Neural cell (in vitro differentiated cells): ENCODE measurements around the gene PLCH1. TPM values are rescaled to one million over a fixed set of nuclear protein-coding genes. Genes with fewer than 3 reads are reported as not detected.

Source experiments
- H2AFZ ChIP-seq: fragments of 200-600, 300-800 bp; sonication (generic), shearing (Covaris generic); 2 replicates; pipeline ENCODE4 v1.6.0; 2014; ENCODE audit warnings: low read depth, mild to moderate bottlenecking, antibody characterized with exemption, low read length, moderate library complexity
- H3F3A ChIP-seq: fragments of 200-600 bp; shearing (Covaris generic); 2 replicates; pipeline ENCODE4 v1.6.1; 2016; ENCODE audit warnings: mild to moderate bottlenecking, moderate library complexity, mixed read lengths, antibody characterized with exemption, low read length; ENCODE audit not compliant: insufficient read depth, poor library complexity, severe bottlenecking
- H3K27ac ChIP-seq: fragments of 200-600, 300-800 bp; sonication (generic), shearing (Covaris generic); 2 replicates; pipeline ENCODE4 v1.5.1; 2014; ENCODE audit warnings: mild to moderate bottlenecking, low read length, moderate library complexity
- H3K27me3 ChIP-seq: fragments of 300-800, 200-600 bp; sonication (generic), shearing (Covaris generic); 2 replicates; pipeline ENCODE4 v1.6.0; 2014; ENCODE audit warnings: mild to moderate bottlenecking, low read depth, low read length, moderate library complexity; ENCODE audit not compliant: insufficient read depth
- H3K36me3 ChIP-seq: fragments of 300-800, 200-600 bp; sonication (generic), shearing (Covaris generic); 2 replicates; pipeline ENCODE4 v1.5.1; 2014; ENCODE audit warnings: mild to moderate bottlenecking, antibody characterized with exemption, low read length, moderate library complexity; ENCODE audit not compliant: insufficient read depth
- H3K4me2 ChIP-seq: fragments of 300-800, 200-600 bp; sonication (generic), shearing (Covaris generic); 2 replicates; pipeline ENCODE4 v1.6.0; 2014; ENCODE audit warnings: mild to moderate bottlenecking, low read length
- H3K4me3 ChIP-seq: fragments of 300-800, 200-600 bp; sonication (generic), shearing (Covaris generic); 2 replicates; pipeline ENCODE4 v1.5.1; 2014; ENCODE audit warnings: mild to moderate bottlenecking, low read length, moderate library complexity
- H3K79me2 ChIP-seq: fragments of 200-600 bp; shearing (Covaris generic); replicated peaks from 2 replicates; pipeline ENCODE4 v1.6.0; 2014; ENCODE audit warnings: mild to moderate bottlenecking, low read length, moderate library complexity; ENCODE audit not compliant: insufficient read depth
- H3K9ac ChIP-seq: fragments of 300-800, 200-600 bp; sonication (generic), shearing (Covaris generic); 2 replicates; pipeline ENCODE4 v1.6.1; 2016; ENCODE audit warnings: mild to moderate bottlenecking, low read length, mixed read lengths
- H3K9me2 ChIP-seq: fragments of 200-600 bp; shearing (Covaris generic); 2 replicates; pipeline ENCODE4 v1.6.1; 2016; ENCODE audit warnings: mild to moderate bottlenecking, low read length, mixed read lengths; ENCODE audit not compliant: insufficient read depth
- H3K9me3 ChIP-seq: fragments of 200-600, 300-800 bp; sonication (generic), shearing (Covaris generic); 2 replicates; pipeline ENCODE4 v1.6.1; 2016; ENCODE audit warnings: mild to moderate bottlenecking, mixed run types, low read length, moderate library complexity, mixed read lengths
- H4K20me1 ChIP-seq: fragments of 200-600 bp; shearing (Covaris generic); 2 replicates; pipeline ENCODE4 v1.6.1; 2016; ENCODE audit warnings: mild to moderate bottlenecking, mixed run types; ENCODE audit not compliant: insufficient read depth
- EP300 ChIP-seq: fragments of 450-650 bp; conservative IDR thresholded peaks from 2 replicates; pipeline ENCODE4 v1.6.1; 2014; ENCODE audit warnings: antibody characterized with exemption, mild to moderate bottlenecking, moderate library complexity; ENCODE audit not compliant: poor library complexity, severe bottlenecking
- EZH2 ChIP-seq: fragments of 200-600, 300-800 bp; shearing (Covaris generic), sonication (generic); IDR thresholded peaks from 2 replicates; pipeline ENCODE4 v1.6.1; 2014; ENCODE audit warnings: antibody characterized with exemption, low read length, borderline replicate concordance, mild to moderate bottlenecking; ENCODE audit not compliant: insufficient read depth, poor library complexity, severe bottlenecking
- MXI1 ChIP-seq: fragments of 450-650 bp; conservative IDR thresholded peaks from 2 replicates; pipeline ENCODE4 v1.6.1; 2014; ENCODE audit warnings: antibody characterized with exemption, mild to moderate bottlenecking; ENCODE audit not compliant: poor library complexity, severe bottlenecking
- POLR2AphosphoS5 ChIP-seq: IDR thresholded peaks from 2 replicates; pipeline ENCODE4 v1.6.1; 2012
- RAD21 ChIP-seq: fragments of 450-650 bp; conservative IDR thresholded peaks from 2 replicates; pipeline ENCODE4 v1.6.1; 2014; ENCODE audit warnings: antibody characterized with exemption, mild to moderate bottlenecking, moderate library complexity
- SMC3 ChIP-seq: fragments of 450-650 bp; conservative IDR thresholded peaks from 2 replicates; pipeline ENCODE4 v1.6.1; 2014; ENCODE audit warnings: antibody characterized with exemption, mild to moderate bottlenecking, moderate library complexity; ENCODE audit not compliant: poor library complexity
- TAF1 ChIP-seq: IDR thresholded peaks from 2 replicates; pipeline ENCODE4 v1.6.1; 2012; ENCODE audit warnings: low read depth
- polyA plus RNA-seq: library from polyadenylated mRNA; depleted of rRNA; stranded (reverse); fragments of >200 nt; gene quantifications from 2 replicates; pipeline ENCODE4 v1.2.3, GENCODE V29; 2014
- TF ChIP-seq, protein P1 (sequence below): IDR thresholded peaks from 2 replicates; pipeline ENCODE4 v1.6.1; 2012; ENCODE audit warnings: borderline replicate concordance
- TF ChIP-seq, protein P2 (sequence below): fragments of 450-650 bp; IDR thresholded peaks from 2 replicates; pipeline ENCODE4 v1.5.1; 2014; ENCODE audit warnings: antibody characterized with exemption, mild to moderate bottlenecking, moderate library complexity; ENCODE audit not compliant: poor library complexity, severe bottlenecking

Gene PLCH1
- polyA plus RNA-seq, 1 donor from 2014 or later: 13.5 TPM

DNA sequence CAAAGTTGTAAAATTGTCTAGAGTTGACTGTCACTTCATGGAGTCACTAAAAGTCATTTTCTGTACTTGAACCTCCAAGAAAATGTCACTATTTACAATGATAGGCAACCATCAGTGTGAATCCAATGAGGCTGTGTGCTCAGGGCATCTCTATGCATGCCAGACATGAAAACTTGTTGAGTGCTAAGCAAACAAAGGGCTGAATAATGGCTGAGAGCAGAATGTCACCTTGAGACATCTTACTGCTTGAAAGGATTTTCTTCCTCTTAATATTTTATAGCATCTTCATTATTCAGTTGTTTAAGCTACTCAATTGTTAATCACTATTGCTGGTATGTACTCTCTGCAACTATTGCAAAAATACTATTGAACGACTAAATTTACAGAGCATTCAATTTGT, 184.7 kb downstream of the PLCH1 start:
- Histone ChIP-seq H3K27me3 (no peaks in the 10 kb centered on the region), H3K4me3 (no peak overlapping the region), H3K27ac (no peak overlapping the region), H3K9me2 (no peaks in the 10 kb centered on the region), H3K36me3 (no peaks in the 10 kb centered on the region), H3K9ac (no peak overlapping the region), H4K20me1 (no peaks in the 10 kb centered on the region), H3K4me2 (no peak overlapping the region), H2AFZ (no peak overlapping the region), H3K9me3 (no peaks in the 10 kb centered on the region), H3F3A (no peaks in the 10 kb centered on the region), H3K79me2 (no peaks in the 10 kb centered on the region)
- TF ChIP-seq MXI1 (no peak), EZH2 (no peak), SMC3 (no peak), EP300 (no peak), POLR2AphosphoS5 (no peak), RAD21 (no peak), TAF1 (no peak)
- TF ChIP-seq, protein P1, sequence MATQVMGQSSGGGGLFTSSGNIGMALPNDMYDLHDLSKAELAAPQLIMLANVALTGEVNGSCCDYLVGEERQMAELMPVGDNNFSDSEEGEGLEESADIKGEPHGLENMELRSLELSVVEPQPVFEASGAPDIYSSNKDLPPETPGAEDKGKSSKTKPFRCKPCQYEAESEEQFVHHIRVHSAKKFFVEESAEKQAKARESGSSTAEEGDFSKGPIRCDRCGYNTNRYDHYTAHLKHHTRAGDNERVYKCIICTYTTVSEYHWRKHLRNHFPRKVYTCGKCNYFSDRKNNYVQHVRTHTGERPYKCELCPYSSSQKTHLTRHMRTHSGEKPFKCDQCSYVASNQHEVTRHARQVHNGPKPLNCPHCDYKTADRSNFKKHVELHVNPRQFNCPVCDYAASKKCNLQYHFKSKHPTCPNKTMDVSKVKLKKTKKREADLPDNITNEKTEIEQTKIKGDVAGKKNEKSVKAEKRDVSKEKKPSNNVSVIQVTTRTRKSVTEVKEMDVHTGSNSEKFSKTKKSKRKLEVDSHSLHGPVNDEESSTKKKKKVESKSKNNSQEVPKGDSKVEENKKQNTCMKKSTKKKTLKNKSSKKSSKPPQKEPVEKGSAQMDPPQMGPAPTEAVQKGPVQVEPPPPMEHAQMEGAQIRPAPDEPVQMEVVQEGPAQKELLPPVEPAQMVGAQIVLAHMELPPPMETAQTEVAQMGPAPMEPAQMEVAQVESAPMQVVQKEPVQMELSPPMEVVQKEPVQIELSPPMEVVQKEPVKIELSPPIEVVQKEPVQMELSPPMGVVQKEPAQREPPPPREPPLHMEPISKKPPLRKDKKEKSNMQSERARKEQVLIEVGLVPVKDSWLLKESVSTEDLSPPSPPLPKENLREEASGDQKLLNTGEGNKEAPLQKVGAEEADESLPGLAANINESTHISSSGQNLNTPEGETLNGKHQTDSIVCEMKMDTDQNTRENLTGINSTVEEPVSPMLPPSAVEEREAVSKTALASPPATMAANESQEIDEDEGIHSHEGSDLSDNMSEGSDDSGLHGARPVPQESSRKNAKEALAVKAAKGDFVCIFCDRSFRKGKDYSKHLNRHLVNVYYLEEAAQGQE: no peak
- TF ChIP-seq, protein P2, sequence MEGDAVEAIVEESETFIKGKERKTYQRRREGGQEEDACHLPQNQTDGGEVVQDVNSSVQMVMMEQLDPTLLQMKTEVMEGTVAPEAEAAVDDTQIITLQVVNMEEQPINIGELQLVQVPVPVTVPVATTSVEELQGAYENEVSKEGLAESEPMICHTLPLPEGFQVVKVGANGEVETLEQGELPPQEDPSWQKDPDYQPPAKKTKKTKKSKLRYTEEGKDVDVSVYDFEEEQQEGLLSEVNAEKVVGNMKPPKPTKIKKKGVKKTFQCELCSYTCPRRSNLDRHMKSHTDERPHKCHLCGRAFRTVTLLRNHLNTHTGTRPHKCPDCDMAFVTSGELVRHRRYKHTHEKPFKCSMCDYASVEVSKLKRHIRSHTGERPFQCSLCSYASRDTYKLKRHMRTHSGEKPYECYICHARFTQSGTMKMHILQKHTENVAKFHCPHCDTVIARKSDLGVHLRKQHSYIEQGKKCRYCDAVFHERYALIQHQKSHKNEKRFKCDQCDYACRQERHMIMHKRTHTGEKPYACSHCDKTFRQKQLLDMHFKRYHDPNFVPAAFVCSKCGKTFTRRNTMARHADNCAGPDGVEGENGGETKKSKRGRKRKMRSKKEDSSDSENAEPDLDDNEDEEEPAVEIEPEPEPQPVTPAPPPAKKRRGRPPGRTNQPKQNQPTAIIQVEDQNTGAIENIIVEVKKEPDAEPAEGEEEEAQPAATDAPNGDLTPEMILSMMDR: no peak

DNA sequence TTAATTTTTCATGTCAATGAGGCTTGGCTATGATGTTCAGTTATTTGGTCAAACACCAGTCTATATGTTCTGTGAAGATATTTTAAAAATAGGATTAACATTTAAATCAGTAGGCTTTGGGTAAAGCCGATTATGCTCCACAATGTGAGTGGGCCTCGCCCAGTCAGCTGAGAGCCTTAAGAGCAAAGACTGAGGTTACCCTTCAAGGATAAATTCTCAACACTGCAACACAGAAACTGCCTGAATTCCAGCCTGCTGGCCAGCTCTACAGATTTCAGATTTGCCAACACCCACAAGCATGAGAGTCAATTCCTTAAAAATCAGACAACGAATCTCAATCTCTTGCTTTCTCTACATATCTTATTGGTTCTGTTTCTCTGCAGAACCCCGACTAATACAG, 188.3 kb downstream of the PLCH1 start:
- no peak overlapping the region for H3K4me3 ChIP-seq
- H3K9me2 ChIP-seq: no peaks in the 10 kb centered on the region
- no peak overlapping the region for H3K27ac ChIP-seq
- TF ChIP-seq EP300 (no peak), MXI1 (no peak), RAD21 (no peak), EZH2 (no peak), SMC3 (no peak), TAF1 (no peak), POLR2AphosphoS5 (no peak)
- TF ChIP-seq, protein P1: no peak
- TF ChIP-seq, protein P2: no peak
- no peaks in the 10 kb centered on the region for H3K36me3 ChIP-seq
- no peaks in the 10 kb centered on the region for H4K20me1 ChIP-seq
- H3K79me2 ChIP-seq: no peaks in the 10 kb centered on the region
- no peak overlapping the region for H3K9ac ChIP-seq
- no peaks in the 10 kb centered on the region for H3K27me3 ChIP-seq
- H3K4me2 ChIP-seq: no peak overlapping the region
- H3F3A ChIP-seq: no peaks in the 10 kb centered on the region
- no peaks in the 10 kb centered on the region for H3K9me3 ChIP-seq
- H2AFZ ChIP-seq: no peak overlapping the region
